GM23248 (cell line): ENCODE results near the gene PLCB4. TPM values are rescaled to one million over a fixed set of nuclear protein-coding genes. Genes with fewer than 3 reads are reported as not detected.
"Not testable (repeated sequence)": the region's sequence is repeated elsewhere in the genome, so short reads cannot be mapped to it uniquely, and the experiment has no call there.

ENCODE experiments used
- DNase-seq: peaks from one replicate; pipeline ENCODE4 v3.0.0-alpha.2; 2015
- H2AFZ ChIP-seq: fragments of 200-600 bp; sonication (generic); 2 replicates; pipeline ENCODE4 v1.6.1; 2016; ENCODE audit warnings: antibody characterized with exemption
- H3F3A ChIP-seq: fragments of 200-600 bp; sonication (generic); 2 replicates; pipeline ENCODE4 v1.6.1; 2016; ENCODE audit warnings: mild to moderate bottlenecking, antibody characterized with exemption, mixed run types; ENCODE audit not compliant: insufficient read depth
- H3K27ac ChIP-seq: fragments of 200-600 bp; sonication (generic); 2 replicates; pipeline ENCODE4 v1.5.1; 2016; ENCODE audit warnings: mild to moderate bottlenecking
- H3K27me3 ChIP-seq: fragments of 200-600 bp; sonication (generic); replicated peaks from 2 replicates; pipeline ENCODE4 v1.6.1; 2016; ENCODE audit warnings: mild to moderate bottlenecking; ENCODE audit not compliant: insufficient read depth
- H3K36me3 ChIP-seq: fragments of 200-600 bp; sonication (generic); 2 replicates; pipeline ENCODE4 v1.6.1; 2016; ENCODE audit warnings: low read depth, mild to moderate bottlenecking
- H3K4me1 ChIP-seq: fragments of 200-600 bp; sonication (generic); 2 replicates; pipeline ENCODE4 v1.6.1; 2016; ENCODE audit warnings: mild to moderate bottlenecking; ENCODE audit not compliant: insufficient read depth
- H3K4me2 ChIP-seq: fragments of 200-600 bp; sonication (generic); one replicate; pipeline ENCODE4 v1.6.1; 2016; ENCODE audit warnings: mild to moderate bottlenecking; ENCODE audit not compliant: unreplicated experiment
- H3K4me3 ChIP-seq: fragments of 200-600 bp; sonication (generic); 2 replicates; pipeline ENCODE4 v1.5.1; 2016; ENCODE audit warnings: mild to moderate bottlenecking
- H3K79me2 ChIP-seq: fragments of 200-600 bp; sonication (generic); 2 replicates; pipeline ENCODE4 v1.6.1; 2016; ENCODE audit warnings: mild to moderate bottlenecking; ENCODE audit not compliant: insufficient read depth
- H3K9ac ChIP-seq: fragments of 200-600 bp; sonication (generic); 2 replicates; pipeline ENCODE4 v1.6.1; 2016; ENCODE audit warnings: mild to moderate bottlenecking
- H3K9me2 ChIP-seq: fragments of 200-600 bp; sonication (generic); 2 replicates; pipeline ENCODE4 v1.6.1; 2016; ENCODE audit warnings: mixed run types, mild to moderate bottlenecking, moderate library complexity; ENCODE audit not compliant: insufficient read depth
- H3K9me3 ChIP-seq: fragments of 200-600 bp; sonication (generic); one replicate; pipeline ENCODE4 v1.6.1; 2017; ENCODE audit warnings: low read depth
- H4K20me1 ChIP-seq: fragments of 200-600 bp; sonication (generic); 2 replicates; pipeline ENCODE4 v1.6.0; 2016; ENCODE audit not compliant: insufficient read depth
- EZH2 ChIP-seq: fragments of 200-600 bp; sonication (generic); IDR thresholded peaks from 2 replicates; pipeline ENCODE4 v1.6.1; 2018; ENCODE audit warnings: antibody characterized with exemption, mild to moderate bottlenecking; ENCODE audit not compliant: insufficient read depth, poor library complexity, severe bottlenecking
- EZH2phosphoT487 ChIP-seq: fragments of 200-600 bp; sonication (generic); IDR thresholded peaks from 2 replicates; pipeline ENCODE4 v1.6.1; 2018; ENCODE audit warnings: antibody characterized with exemption, moderate library complexity, mild to moderate bottlenecking, low read depth; ENCODE audit not compliant: insufficient read depth
- WGBS, 2 experiments: methylation state at CpG; one replicate each; pipeline ENCODE4 v1.1.6; 2015 to 2017; ENCODE audit warnings: low lambda C conversion rate in 2 of 2, low coverage in 1 of 2; ENCODE audit errors: missing lambda C conversion rate in 2 of 2; 5-methylcytosine and 5-hydroxymethylcytosine counted together
- in situ Hi-C: fragments of 300-500 bp; cut with MboI; formaldehyde crosslinking; loops from 2 replicates; pipeline ENCODE4 v1.15.0; 2020
- polyA plus RNA-seq: library from polyadenylated mRNA; unstranded; fragments of >200 nt; fragmentation: Nextera tagmentation; extraction: Ambion mirVana; gene quantifications from 2 replicates; pipeline ENCODE4 v1.2.1, GENCODE V29; 2016
- total RNA-seq: library from RNA; depleted of rRNA; stranded (reverse); fragments of >200 nt; shearing (Covaris generic); gene quantifications from 2 replicates; pipeline ENCODE4 v1.2.3, GENCODE V29; 2014

Gene PLCB4
- total and polyA plus RNA-seq, 2 experiments from 2014 or later = 5.0 to 9.5 TPM

DNA sequence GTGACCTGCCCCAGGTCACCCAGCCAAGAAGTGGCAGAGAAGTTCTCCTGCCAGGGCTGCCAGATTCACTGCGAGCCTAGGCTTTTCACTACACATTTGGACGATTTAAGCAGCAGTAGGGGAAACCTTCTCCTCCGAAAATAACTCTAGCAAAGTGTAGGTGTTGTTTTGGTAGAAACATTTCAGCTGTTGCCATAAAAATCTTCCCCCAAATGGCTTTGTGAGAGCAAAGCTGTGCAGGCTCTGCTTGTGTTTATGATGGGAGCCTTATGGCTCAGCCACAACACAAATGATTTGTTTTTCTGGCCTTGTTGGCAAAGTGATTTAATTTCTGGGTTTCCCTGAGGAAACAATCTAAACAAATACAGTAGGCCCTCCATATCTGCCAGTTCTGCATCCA is 81.8 kb downstream of the PLCB4 start:
- H3F3A ChIP-seq = no peaks in the 10 kb centered on the region; the same call in 1 of the 2 replicates
- no peak for DNase-seq
- H3K9ac ChIP-seq = no peak overlapping the region
- no peaks in the 10 kb centered on the region for H4K20me1 ChIP-seq
- no peak overlapping the region for H3K4me3 ChIP-seq
- H3K4me2 ChIP-seq = no peak overlapping the region
- WGBS, 2 experiments = 84 to 85% methylated on average over 3 of the region's 3 CpGs
- H3K4me1 ChIP-seq = 0 out of 2 replicates have a peak, but pooled peaks cover 12% of the 10 kb centered on the region
- no peak overlapping the region for H2AFZ ChIP-seq
- no peaks in the 10 kb centered on the region for H3K9me2 ChIP-seq
- no peak for TF ChIP-seq EZH2
- no peak for TF ChIP-seq EZH2phosphoT487
- H3K79me2 ChIP-seq = no peaks in the 10 kb centered on the region
- H3K27ac ChIP-seq = no peak overlapping the region
- no peaks in the 10 kb centered on the region for H3K9me3 ChIP-seq
- H3K27me3 ChIP-seq = no peaks in the 10 kb centered on the region
- H3K36me3 ChIP-seq = no peaks in the 10 kb centered on the region
- in situ Hi-C loops = no loop called here

DNA sequence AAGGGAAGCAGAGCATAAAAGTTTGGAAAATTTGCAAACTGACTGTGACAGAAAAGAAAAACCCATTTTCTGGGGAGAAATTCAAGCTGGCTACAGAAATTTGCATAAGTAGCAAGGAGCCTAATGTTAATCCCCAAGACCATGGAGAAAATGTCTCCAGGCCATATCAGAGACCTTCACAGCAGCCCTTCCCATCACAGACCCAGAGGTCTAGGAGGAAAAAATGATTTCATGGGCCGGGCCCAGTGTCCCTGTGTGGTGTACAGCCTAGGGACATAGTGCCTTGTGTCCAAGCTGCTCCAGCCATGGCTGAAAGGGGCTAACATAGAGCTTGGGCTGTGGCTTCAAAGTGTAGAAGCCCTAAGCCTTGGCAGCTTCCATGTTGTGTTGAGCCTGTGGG is 83.3 kb downstream of the PLCB4 start:
- H3K4me3 ChIP-seq, in situ Hi-C loops, H3K36me3 ChIP-seq, H3K9ac ChIP-seq, H3K27me3 ChIP-seq, H2AFZ ChIP-seq, H4K20me1 ChIP-seq, H3K9me3 ChIP-seq, H3K4me2 ChIP-seq, H3K79me2 ChIP-seq, H3K27ac ChIP-seq, H3F3A ChIP-seq, H3K9me2 ChIP-seq, DNase-seq: not testable (repeated sequence)
- 0 out of 2 replicates have a peak, but pooled peaks cover 12% of the 10 kb centered on the region for H3K4me1 ChIP-seq
- 38 to 40% methylated on average over 1 of the region's 1 CpG for WGBS, 2 experiments

DNA sequence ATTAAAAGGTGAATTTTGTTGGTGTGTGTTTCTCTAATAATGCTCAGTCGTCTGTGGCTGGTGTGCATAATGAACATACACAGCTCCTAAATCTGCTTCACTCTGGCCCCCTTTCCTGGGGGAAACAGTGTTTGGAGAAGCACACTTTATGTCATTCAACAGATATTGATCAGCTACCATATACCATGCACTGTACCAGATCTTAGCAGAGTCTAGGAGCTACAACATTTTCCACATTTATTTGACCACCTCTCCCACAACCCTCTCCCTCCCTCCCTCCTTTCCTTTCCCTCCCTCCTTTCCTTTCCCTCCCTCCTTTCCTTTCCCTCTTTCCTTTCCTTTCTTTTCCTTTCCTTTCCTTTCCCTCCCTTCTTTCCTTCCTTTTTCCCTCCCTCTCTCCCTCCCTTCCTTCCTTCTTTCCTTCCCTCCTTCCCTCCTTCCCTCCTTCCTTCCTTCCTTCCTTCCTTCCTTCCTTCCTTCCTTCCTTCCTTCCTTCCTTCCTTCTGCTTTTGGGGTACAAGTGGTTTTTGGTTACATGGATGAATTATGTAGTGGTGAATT is 85.7 kb downstream of the PLCB4 start:
- Histone ChIP-seq H3F3A (no peaks in the 10 kb centered on the region), H3K4me3 (no peak overlapping the region), H3K4me1 (no peaks in the 10 kb centered on the region), H3K79me2 (no peaks in the 10 kb centered on the region), H3K9me3 (no peaks in the 10 kb centered on the region), H3K27me3 (no peaks in the 10 kb centered on the region), H3K36me3 (no peaks in the 10 kb centered on the region), H4K20me1 (no peaks in the 10 kb centered on the region), H3K9me2 (no peaks in the 10 kb centered on the region), H3K4me2 (no peak overlapping the region), H3K27ac (no peak overlapping the region), H3K9ac (no peak overlapping the region), H2AFZ (no peak overlapping the region)
- DNase-seq = no peak
- no peak for TF ChIP-seq EZH2
- in situ Hi-C loops = no loop called here
- 65 to 88% methylated on average over 1 of the region's 1 CpG for WGBS, 2 experiments

DNA sequence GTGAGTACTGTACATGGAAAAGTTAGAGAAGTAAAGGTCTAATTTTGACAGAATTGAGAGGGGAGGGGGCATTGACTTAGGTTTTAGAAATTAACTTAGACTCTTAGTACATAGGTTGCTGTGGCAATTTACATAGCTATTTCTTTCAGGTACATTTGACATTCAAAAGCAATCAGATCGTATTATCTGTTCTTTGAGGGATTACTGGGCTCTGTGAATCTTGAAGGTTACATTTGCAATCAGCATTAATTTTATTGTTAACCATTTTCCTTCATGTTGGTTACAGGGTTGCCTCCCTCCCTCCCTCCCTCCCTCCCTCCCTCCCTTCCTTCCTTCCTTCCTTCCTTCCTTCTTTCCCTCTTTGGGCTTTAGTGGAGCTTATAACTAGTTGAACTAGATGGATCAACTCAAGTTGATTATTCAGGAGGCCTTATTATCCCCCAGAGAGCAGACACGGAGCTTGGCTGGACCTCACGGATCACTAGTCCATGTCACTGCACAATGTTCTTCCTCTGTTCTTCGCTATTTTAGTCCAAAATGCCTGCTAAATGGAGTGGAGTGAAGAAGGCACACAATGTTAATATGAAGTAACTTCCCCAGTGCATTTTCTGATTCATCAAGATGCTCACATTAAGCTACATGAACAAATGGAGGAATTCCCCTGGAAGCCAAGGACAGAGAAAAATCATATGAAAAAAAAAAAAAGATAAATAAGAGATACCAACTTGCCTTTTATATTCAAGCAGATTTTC is 87.8 kb downstream of the PLCB4 start:
- TF ChIP-seq EZH2phosphoT487 = no peak
- Histone ChIP-seq H3K4me2 (no peak overlapping the region), H3K9me2 (no peaks in the 10 kb centered on the region), H3K79me2 (no peaks in the 10 kb centered on the region), H3K4me1 (peaks cover 15% of the 10 kb centered on the region; the same call in 1 of the 2 replicates), H3K9me3 (no peaks in the 10 kb centered on the region), H3K27me3 (no peaks in the 10 kb centered on the region), H3K9ac (no peak overlapping the region), H2AFZ (no peak overlapping the region), H3K36me3 (no peaks in the 10 kb centered on the region), H3K4me3 (no peak overlapping the region), H4K20me1 (no peaks in the 10 kb centered on the region), H3F3A (no peaks in the 10 kb centered on the region; the same call in 1 of the 2 replicates), H3K27ac (no peak overlapping the region)
- in situ Hi-C loops = no loop called here
- DNase-seq = no peak
- 61 to 65% methylated on average over 4 of the region's 4 CpGs for WGBS, 2 experiments
